Hypothalamus (tissue), 51 donors: ENCODE measurements around the gene KIRREL1.

Source experiments
- DNase-seq, 51 donors: peaks; one replicate each; lab custom pipeline; 2025; lab: John Stamatoyannopoulos, UW

KIRREL1 gene

GRCh38 chr1:157993147-157993917 lies at the start of gene KIRREL1:
Gene KIRREL1 (plus strand): TSS chr1:157993645. CDS start chr1:157993677, 32 bp downstream.
- peak in 13 of 51 donors; percentile 3 to 61 (median 27) for DNase-seq

DNA sequence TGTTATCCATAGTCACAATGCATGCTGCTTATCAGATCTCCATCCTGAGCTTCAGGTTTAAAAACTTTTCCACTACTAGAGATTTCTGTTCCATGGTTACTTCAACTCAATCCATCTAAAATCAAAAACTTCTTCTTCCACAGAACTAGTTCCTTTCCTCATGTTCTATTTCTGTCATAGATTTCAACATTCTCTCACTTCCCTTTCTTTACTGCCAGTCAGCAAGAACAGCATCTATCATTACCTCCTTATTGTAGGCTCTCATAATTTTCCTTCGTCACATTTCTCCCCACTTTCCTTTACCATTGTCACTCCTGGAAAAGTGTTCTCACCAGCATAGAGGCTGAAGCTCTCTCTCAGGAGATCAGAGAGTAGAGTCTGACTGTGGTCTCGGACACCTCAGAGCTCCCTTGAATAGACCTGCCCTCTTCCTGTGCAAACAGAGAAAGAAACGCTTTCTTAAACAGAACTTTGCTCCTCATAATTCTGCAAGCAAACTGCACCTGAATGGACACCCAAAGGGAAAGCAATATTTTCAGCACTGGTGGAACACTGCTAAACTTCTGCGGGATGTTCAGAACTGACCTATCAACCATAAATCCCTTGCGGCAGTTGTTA lies 48.7 kb upstream of the KIRREL1 start:
- DNase-seq, result no peak

GRCh38 chr1:157948312-157949073 lies 45.0 kb upstream of the KIRREL1 start:
- peak in 29 of 51 donors; percentile 1 to 48 (median 14) for DNase-seq

GRCh38 chr1:157949074-157949354 lies 44.4 kb upstream of the KIRREL1 start:
- no peak for DNase-seq

DNA sequence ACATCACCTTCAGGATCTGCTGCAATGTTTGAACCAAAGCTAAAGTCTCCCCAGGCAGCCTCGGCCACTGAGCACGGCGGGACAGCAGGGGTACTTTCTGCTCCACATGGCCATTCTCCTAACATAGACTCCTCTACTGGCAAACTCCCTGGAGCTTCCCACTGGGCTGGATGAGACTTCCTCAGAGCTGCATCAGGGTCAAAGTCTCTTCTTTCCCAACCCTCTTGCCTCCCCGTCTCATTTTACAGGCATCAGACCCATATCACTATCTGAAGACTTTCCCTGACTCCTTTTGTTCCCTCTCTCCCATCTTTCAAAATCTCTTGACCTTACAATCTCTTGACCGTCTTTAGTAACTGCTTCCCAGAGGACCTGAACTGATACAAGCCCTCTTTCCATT lies 42.2 kb upstream of the KIRREL1 start:
- DNase-seq, result no peak

GRCh38 chr1:157952601-157953000 lies 40.8 kb upstream of the KIRREL1 start:
- no peak for DNase-seq

DNA sequence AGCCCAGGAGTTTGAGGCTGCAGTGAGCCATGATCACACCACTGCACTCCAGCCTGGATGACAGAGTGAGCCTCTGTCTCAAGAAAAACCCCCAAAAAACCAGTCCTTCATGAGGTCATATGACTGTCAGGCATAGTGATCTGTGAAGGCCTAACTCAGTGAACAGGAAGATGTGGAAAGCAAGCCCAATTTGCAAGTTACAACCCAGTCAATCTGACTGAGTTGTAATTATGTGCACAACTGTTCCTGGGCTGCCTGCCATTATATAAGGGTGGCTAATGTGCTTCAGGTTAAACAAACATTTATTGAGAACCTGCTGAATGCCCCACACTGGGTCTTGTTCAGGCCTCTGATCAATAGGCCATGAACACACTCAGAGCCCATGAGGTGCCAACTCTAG lies 38.2 kb upstream of the KIRREL1 start:
- DNase-seq, result no peak

DNA sequence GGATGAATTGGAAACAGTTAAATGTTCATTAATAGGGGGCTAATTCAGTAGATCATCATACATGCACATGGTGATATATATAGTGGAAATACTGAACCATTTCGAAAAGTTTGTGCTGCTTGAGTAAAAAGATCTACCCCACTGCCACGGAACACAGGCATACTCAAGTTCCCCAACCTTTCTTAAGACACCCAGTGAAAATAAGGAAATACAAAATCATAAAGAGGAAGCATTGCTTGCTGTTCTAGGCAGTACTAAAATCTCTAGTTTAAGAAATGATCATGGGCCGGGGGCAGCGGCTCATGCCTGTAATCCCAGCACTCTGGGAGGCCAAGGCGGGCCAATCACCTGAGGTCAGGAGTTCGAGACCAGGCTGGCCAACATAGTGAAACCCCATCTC lies 37.6 kb upstream of the KIRREL1 start:
- DNase-seq, result no peak

GRCh38 chr1:157956732-157957131 lies 36.7 kb upstream of the KIRREL1 start:
- DNase-seq, result no peak

DNA sequence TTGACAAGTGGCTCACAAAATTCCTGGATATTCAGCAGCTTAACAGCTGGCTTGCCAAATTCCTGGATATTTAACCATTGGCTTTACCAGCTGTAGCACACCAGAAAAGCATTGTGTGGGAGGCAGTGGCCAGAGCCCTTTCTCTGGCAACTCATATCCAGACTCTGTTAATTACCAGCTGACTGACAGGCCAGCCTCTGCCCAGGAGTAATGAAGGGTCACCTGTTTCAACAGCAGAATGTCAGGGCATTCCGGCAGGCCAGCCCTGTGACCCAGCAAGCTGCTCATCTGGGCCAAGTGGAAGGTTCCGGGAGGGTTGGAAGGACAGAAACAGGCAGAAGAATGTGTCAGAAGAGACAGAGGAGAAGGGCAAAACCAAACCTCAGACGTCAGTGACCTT lies 35.2 kb upstream of the KIRREL1 start:
- no peak for DNase-seq

GRCh38 chr1:157959750-157960149 lies 33.7 kb upstream of the KIRREL1 start:
- DNase-seq, result no peak

DNA sequence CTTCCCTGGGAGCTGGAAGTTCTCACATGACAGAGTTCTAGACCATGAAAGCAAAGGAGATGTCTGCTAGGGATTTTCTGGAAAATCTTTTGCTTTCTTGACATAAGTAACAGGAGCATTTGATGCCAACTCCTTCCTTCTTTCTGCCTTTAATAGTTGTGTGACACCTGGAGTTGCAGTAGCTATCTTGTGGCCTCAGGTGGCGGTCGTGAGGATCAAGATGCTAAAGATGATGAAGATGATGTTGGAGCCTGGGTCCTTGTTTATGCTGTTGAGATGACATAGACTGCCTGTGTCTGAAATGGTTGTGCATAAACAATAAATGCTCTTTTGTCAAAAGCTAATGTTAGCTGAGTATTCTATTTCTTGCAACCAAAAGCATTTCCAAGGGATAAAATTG lies 32.7 kb upstream of the KIRREL1 start:
- DNase-seq, result no peak

DNA sequence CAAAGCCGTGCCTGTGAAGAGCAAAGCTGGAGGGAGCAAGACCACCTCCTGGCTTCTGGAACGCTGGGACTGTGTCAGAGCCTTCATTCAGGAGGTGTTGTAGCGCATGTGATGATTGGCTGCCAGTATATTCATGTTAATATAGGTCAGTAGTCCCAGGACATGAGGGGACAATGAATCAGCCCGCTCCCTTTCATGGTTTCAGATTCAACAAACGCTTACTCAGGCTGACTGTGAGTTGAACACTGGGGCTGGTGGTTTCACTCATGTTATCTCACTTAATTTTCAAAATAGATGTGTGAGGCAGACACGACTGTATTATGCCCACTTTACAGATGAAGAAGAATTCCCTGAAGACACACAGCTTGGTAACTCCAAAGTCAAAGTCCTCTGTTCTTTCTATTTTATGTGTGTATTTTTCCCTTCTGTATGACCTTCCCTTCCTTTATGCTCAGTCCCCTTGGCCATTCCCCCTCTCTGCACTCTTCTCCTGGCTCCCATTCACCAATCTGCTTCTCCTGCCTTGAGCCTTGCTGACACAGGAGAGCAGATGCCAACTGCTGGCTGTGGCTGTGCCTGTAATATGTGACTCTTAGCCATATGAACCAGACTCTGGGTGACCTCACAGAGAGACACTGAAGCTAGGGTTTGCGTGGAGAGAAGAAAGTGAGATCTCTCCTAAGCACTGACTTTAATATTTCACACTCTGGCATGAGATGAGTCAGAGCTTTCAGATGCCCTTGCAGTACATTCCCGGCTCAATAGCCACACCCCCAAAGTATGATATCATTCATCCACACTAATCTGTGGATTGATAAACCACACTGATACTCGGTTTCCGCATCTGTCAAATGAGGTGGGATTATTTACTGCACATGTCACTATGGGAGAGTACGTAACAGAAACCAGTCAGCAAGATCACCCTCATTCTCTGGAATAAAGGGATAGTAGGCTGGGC lies 31.4 kb upstream of the KIRREL1 start:
- DNase-seq, result no peak

DNA sequence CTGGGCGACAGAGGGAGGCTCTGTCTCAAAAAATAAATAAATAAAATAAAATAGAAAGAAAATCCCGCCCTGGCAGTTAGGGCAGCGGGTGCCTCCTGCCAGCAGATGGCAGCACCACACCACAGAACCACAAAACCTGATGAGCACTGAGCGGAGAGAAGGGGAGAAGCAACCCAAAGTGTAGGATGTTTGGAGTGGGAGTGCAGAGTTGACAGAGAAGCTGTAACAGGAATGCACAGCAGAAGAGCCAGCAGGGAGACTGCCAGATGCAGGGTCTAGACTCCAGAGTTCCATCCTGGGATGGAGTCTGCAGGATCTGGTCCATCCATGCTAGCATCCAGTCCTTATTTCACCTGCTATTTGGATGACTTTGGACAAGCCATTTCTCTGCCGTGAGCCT lies 29.7 kb upstream of the KIRREL1 start:
- peak in 45 of 51 donors; percentile 6 to 79 (median 39) for DNase-seq

DNA sequence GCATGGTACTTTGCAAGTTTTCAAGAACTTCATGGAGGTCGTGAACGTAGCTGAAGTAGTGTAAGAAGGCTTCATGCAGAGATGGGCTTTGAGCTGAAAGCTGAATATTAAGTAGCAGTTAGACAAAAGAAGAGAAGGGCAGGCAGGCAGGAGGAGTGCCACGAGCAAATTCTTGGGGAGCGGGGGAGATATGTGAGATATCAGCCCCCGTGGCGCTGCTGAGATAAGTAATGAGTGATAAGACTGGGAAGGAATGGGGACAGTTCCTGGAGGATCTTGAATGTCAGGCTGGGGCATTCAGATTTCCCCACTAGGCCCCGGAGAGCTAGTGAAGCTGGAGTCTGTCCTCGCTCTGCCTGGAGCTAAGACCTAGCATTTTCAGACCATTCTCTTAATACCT lies 27.9 kb upstream of the KIRREL1 start:
- DNase-seq, result no peak

GRCh38 chr1:157966031-157966537 lies 27.4 kb upstream of the KIRREL1 start:
- no peak for DNase-seq

DNA sequence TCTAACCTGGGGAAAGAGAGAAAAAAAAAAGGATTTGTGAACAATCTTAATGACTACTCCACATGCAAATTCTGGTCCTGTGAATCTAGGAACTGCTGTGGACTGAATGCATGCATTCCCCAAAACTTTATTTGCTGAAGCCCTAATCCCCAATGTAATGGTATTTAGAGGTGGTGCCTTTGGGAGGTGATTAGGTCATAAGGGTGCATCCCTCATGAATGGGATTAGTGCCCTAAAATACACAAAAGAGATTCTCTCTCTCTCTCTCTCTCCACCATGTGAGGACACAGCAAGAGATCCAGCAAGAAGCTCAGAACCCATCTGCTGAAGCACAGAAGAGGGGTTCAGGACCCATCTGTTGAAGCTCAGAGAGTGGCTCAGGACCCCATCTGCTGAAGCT lies 26.2 kb upstream of the KIRREL1 start:
- no peak for DNase-seq

- no peak for DNase-seq
Measured at GRCh38 chr1:157968508-157968907, 24.9 kb upstream of the KIRREL1 start.

- peak in 1 of 51 donors; percentile 38 for DNase-seq
Measured at GRCh38 chr1:157968946-157969345, 24.5 kb upstream of the KIRREL1 start.

- DNase-seq, result peak in 3 of 51 donors; percentile 10 to 22 (median 12)
Measured at GRCh38 chr1:157969697-157970485, 23.6 kb upstream of the KIRREL1 start.
